Activated B cell treated with CpG ODN at 0.5 μM for 24 hours (primary cell): ENCODE results near the gene NRDC. TPM values are rescaled to one million over a fixed set of nuclear protein-coding genes. Genes with fewer than 3 reads are reported as not detected.

ENCODE experiments used
- ATAC-seq: fragments of 200-7000 bp; cut with Tn5 transposase; one replicate; pipeline ENCODE4 v1.10.0; 2021; ENCODE audit warnings: low read depth, mild to moderate bottlenecking, moderate library complexity
- CTCF ChIA-PET: fragments of 350-600 bp; sonication (Branson Sonifier 250); formaldehyde crosslinking; loops from one replicate; lab custom pipeline; 2021; ENCODE audit warnings: antibody characterized with exemption; lab: Charles Lee
- POLR2A ChIA-PET: fragments of 350-600 bp; sonication (Branson Sonifier 250); formaldehyde crosslinking; loops from one replicate; lab custom pipeline; 2021; ENCODE audit warnings: antibody characterized with exemption; lab: Charles Lee
- DNase-seq: peaks from one replicate; pipeline ENCODE4 v3.0.0; 2022
- H3K27ac Mint-ChIP-seq: one replicate; pipeline ENCODE4 v1.8.0; 2020; ENCODE audit warnings: mixed read lengths
- H3K27me3 Mint-ChIP-seq: one replicate; pipeline ENCODE4 v1.8.0; 2021; ENCODE audit warnings: mixed read lengths
- H3K36me3 Mint-ChIP-seq: one replicate; pipeline ENCODE4 v1.8.0; 2021; ENCODE audit warnings: low read depth, mixed read lengths
- H3K4me1 Mint-ChIP-seq: one replicate; pipeline ENCODE4 v1.8.0; 2021; ENCODE audit warnings: mixed read lengths
- H3K4me3 Mint-ChIP-seq: one replicate; pipeline ENCODE4 v1.8.0; 2020; ENCODE audit warnings: mild to moderate bottlenecking, mixed read lengths
- H3K9me3 Mint-ChIP-seq: one replicate; pipeline ENCODE4 v1.8.0; 2020; ENCODE audit warnings: mixed read lengths
- CTCF ChIP-seq: fragments of 200-600 bp; IDR thresholded peaks from one replicate; pipeline ENCODE4 v1.8.0; 2022; ENCODE audit warnings: antibody characterized with exemption, mild to moderate bottlenecking
- intact Hi-C: fragments of 100-400 bp; cut with micrococcal nuclease; formaldehyde crosslinking; loops from one replicate; pipeline ENCODE4 v1.15.1; 2024
- total RNA-seq: library from RNA; stranded (reverse); gene quantifications from 2 replicates; pipeline ENCODE4 v1.2.3, GENCODE V29; 2022

NRDC gene
- total RNA-seq, 1 donor from 2014 or later, result 162 TPM

DNA sequence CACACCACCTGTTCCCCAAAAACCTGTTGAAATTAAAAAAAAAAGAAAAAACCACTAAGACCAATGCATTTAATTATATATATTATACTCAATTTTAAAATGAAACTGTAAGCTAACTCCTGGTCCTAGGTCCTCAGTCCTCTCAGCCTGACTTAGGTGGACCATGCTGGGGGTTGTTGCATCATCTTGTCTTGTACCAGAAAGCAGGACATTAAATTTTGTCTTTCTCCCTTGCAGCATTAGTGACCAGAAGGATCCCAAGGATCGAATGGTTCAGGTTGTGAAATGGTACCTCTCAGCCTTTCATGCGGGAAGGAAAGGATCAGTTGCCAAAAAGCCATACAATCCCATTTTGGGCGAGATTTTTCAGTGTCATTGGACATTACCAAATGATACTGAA, 97.6 kb downstream of the NRDC start:
- Mint-ChIP-seq H3K27me3 (no peaks in the 10 kb centered on the region), H3K36me3 (peaks cover 74% of the 10 kb centered on the region), H3K9me3 (no peaks in the 10 kb centered on the region), H3K27ac (no peak overlapping the region), H3K4me3 (no peak overlapping the region), H3K4me1 (peaks cover 12% of the 10 kb centered on the region)
- ATAC-seq (no peak), DNase-seq (no peak)
- CTCF ChIA-PET, result no interaction called here
- intact Hi-C loops, result no loop called here
- POLR2A ChIA-PET, result no interaction called here
- no peak for TF ChIP-seq CTCF

DNA sequence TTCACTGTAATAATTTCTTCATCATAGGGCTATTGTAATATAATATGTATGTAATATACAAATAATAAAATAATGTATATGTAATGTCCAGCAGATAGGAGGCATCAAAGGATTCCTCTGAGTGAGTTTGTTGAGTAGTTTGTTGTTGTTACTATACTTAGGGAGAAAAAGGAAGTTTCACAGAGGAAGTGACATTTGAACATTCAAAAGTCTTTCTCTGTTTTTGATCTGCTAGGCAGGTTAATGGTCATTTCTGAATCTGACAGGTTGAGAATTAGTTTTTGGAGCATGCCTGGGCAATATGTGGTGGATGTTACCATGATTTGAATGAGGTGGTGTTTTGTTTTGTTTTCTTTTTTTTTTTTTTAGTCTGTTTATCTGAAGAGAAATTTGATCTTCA, 102.1 kb downstream of the NRDC start:
- peak overlapping the region; percentile 8 for H3K4me3 Mint-ChIP-seq
- intact Hi-C loops, result no loop called here
- POLR2A ChIA-PET, result no interaction called here
- ATAC-seq, result no peak
- no peaks in the 10 kb centered on the region for H3K27me3 Mint-ChIP-seq
- peaks cover 23% of the 10 kb centered on the region for H3K4me1 Mint-ChIP-seq
- no peak for TF ChIP-seq CTCF
- H3K27ac Mint-ChIP-seq, result peak overlapping the region; percentile 27
- peaks cover 73% of the 10 kb centered on the region for H3K36me3 Mint-ChIP-seq
- no peaks in the 10 kb centered on the region for H3K9me3 Mint-ChIP-seq
- CTCF ChIA-PET, result no interaction called here
- DNase-seq, result no peak

DNA sequence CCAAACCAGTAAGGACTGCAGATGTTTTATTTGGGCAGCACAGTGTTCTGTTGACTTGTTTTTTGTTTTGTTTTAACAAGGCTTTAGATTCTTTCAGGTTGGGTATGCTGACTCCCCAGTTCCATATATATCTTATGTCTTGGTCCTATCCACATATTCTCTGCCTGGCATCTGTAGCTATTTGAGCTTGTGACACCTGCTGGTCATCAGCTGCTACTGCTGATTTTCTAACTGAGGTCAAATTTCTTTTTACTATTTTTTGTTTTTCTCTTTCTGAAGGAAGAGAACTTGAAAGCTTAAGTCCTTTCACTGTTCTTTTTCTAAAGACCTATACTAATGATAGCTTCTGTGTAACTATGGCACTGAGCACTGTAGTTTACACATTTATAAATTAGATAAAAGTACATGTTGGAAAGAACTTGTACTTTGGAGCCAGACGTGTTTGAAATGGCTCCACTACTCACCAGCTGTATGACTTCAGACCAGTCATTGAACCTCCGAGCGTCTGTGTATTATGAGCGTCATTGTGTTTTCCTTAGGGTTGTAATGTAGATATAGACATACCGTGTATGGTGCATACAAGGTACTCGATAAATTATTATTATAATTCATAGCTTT, 109.4 kb downstream of the NRDC start:
- POLR2A ChIA-PET, result interaction anchor here (0.6 to 1.0 kb wide), 4 partner anchors 39 to 242 kb away, joined by 3 read pairs; no protein-coding TSS in a partner anchor
- intact Hi-C loops, result loop anchor here (1.0 to 5.0 kb wide), 5 partner anchors 42 to 427 kb away; partner anchors contain the start of gene EPS15
- H3K27me3 Mint-ChIP-seq, result no peaks in the 10 kb centered on the region
- DNase-seq (no peak), ATAC-seq (peak; percentile 73)
- H3K27ac Mint-ChIP-seq, result peak overlapping the region; percentile 8
- no peak for TF ChIP-seq CTCF
- H3K4me3 Mint-ChIP-seq, result no peak overlapping the region
- CTCF ChIA-PET, result interaction anchor here (0.5 to 2.9 kb wide), 22 partner anchors 8 to 791 kb away, joined by 3 to 14 read pairs (median 3); partner anchors contain the start of gene EPS15
- H3K36me3 Mint-ChIP-seq, result peaks cover 63% of the 10 kb centered on the region
- peaks cover 10% of the 10 kb centered on the region for H3K4me1 Mint-ChIP-seq
- H3K9me3 Mint-ChIP-seq, result no peaks in the 10 kb centered on the region

DNA sequence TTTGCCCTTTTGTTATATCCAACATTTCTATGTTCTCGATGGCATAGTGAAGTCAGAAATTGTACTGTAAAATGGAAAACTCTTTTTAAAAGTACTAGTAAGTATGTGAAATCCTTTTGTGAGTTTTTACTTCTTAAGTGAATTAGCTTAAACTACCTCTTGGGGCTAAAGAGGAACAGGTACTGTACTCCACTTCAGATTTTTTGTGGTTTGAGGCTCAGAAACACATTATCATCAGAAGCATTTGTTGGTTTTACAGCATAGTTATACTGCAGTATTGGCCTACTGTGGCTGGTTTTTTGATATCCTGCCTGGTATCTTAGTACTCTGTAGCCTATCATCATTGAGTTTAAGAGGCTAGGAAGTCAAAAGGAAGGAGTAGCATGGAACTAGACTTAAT, 117.2 kb downstream of the NRDC start:
- CTCF ChIA-PET, result interaction anchor here (0.7 to 1.0 kb wide), 2 partner anchors 9 to 63 kb away, joined by 3 read pairs; no protein-coding TSS in a partner anchor
- no peak for ATAC-seq
- TF ChIP-seq CTCF, result no peak
- DNase-seq, result no peak
- H3K36me3 Mint-ChIP-seq, result peaks cover 51% of the 10 kb centered on the region
- H3K4me3 Mint-ChIP-seq, result no peak overlapping the region
- POLR2A ChIA-PET, result interaction anchor here (1.2 kb wide), 1 partner anchor 30 kb away, joined by 7 read pairs; no protein-coding TSS in a partner anchor
- intact Hi-C loops, result no loop called here
- no peaks in the 10 kb centered on the region for H3K27me3 Mint-ChIP-seq
- no peak overlapping the region for H3K27ac Mint-ChIP-seq
- H3K9me3 Mint-ChIP-seq, result no peaks in the 10 kb centered on the region
- peaks cover 8% of the 10 kb centered on the region for H3K4me1 Mint-ChIP-seq

GRCh38 chr1:51760872-51761271, 117.7 kb downstream of the NRDC start:
- Mint-ChIP-seq H3K4me1 (peaks cover 8% of the 10 kb centered on the region), H3K27ac (peak overlapping the region; percentile 4), H3K36me3 (peaks cover 50% of the 10 kb centered on the region), H3K9me3 (no peaks in the 10 kb centered on the region), H3K27me3 (no peaks in the 10 kb centered on the region), H3K4me3 (no peak overlapping the region)
- DNase-seq (no peak), ATAC-seq (no peak)
- no peak for TF ChIP-seq CTCF
- POLR2A ChIA-PET, result interaction anchor here (1.2 kb wide), 1 partner anchor 29 kb away, joined by 7 read pairs; no protein-coding TSS in a partner anchor
- intact Hi-C loops, result no loop called here
- CTCF ChIA-PET, result interaction anchor here (1.0 kb wide), 1 partner anchor 9 kb away, joined by 3 read pairs; no protein-coding TSS in a partner anchor
